Heart left ventricle (tissue), 13 donors: Measurements from ENCODE around the gene NR3C1.

Experiments
- CTCF ChIP-seq, 12 donors: fragments of 200-600 bp; sonication (generic) in 4 of 12; IDR thresholded peaks; one replicate each; pipeline versions ENCODE4 v1.5.0 to v1.8.0; 2018 to 2022; ENCODE audit warnings: antibody characterized with exemption in 12 of 12, mild to moderate bottlenecking in 5 of 12
- POLR2A ChIP-seq, 2 donors: fragments of 450-650 bp; IDR thresholded peaks; one replicate each; pipeline ENCODE4 v1.6.1; 2017; ENCODE audit warnings: antibody characterized with exemption in 2 of 2, mild to moderate bottlenecking in 2 of 2, moderate library complexity in 2 of 2
- donor health status: ischemic (EF 13 %, LVEDD 7.1; RV severe dilation, severe dysfunction).
- donor health status: DM: no; HTN: yes; CAD: no.
- donor health status: DM: no; HTN: no; CAD: no.
- donor health status: ischemic (EF 25% LVEDD 6.9; RV normal size, moderate dysfunction).
- donor health status: ischemic (EF 25% LVEDD 5.7; RV mildly dilated, moderate dysfunction).
- donor health status: ischemic (EF 35%, LVEDD 5.7; RV mildly dilated, moderate dysfunction).
- donor health status: nonischemic (EF 11% LVEDD 7.7; RV severe dilation, severe dysfunction).
- donor health status: DM: yes; HTN: yes; CAD: no.
- donor health status: PGD.
- donor health status: ischemic (EF 29% LVEDD 5.4; RV normal size, mild dysfunction).
- donor health status: nonischemic (EF 23%, LVEDD 6.1; RV moderate dilation, normal function).

GRCh38 chr5:143428155-143428554 is 24.7 kb upstream of the NR3C1 start:
- TF ChIP-seq CTCF (IDR thresholded peaks at IDR 0.05), result no peak
- no peak for TF ChIP-seq POLR2A (IDR thresholded peaks at IDR 0.05)
